BJ (cell line): Measurements from ENCODE around the gene MS4A5. TPM values are rescaled to one million over a fixed set of nuclear protein-coding genes. Genes with fewer than 3 reads are reported as not detected.

Experiments used
- CTCF ChIA-PET: fragments of 350-600 bp; formaldehyde crosslinking; extraction: SDS; loops from one replicate; lab custom pipeline; 2021; ENCODE audit warnings: antibody characterized with exemption, inconsistent platforms; lab: Yijun Ruan, JAX
- POLR2A ChIA-PET: fragments of 300-600 bp; sonication (Branson Sonifier 250); formaldehyde crosslinking; extraction: SDS; loops from one replicate; lab custom pipeline; 2021; ENCODE audit warnings: antibody characterized with exemption; lab: Charles Lee
- DNase-seq: peaks from one replicate; pipeline ENCODE4 v3.0.0-alpha.2; 2011; ENCODE audit warnings: low read depth
- H3K27me3 ChIP-seq: 2 replicates; pipeline ENCODE4 v1.6.0; 2011; ENCODE audit warnings: low read length; ENCODE audit not compliant: control insufficient read depth, insufficient read depth
- H3K36me3 ChIP-seq: 2 replicates; pipeline ENCODE4 v1.5.1; 2011; ENCODE audit warnings: low read length; ENCODE audit not compliant: control insufficient read depth, insufficient read depth
- H3K4me3 ChIP-seq: 2 replicates; pipeline ENCODE4 v1.5.1; 2011; ENCODE audit warnings: low read depth, mild to moderate bottlenecking, control low read depth, low read length
- polyA plus RNA-seq: library from polyadenylated mRNA; depleted of rRNA; stranded (reverse); fragments of >200 nt; gene quantifications from 2 replicates; pipeline ENCODE4 v1.2.3, GENCODE V29; 2011; rRNA removed
- TF ChIP-seq, protein P1 (sequence below): IDR thresholded peaks from 2 replicates; pipeline ENCODE4 v1.5.1; 2011; ENCODE audit warnings: low read depth, mild to moderate bottlenecking, control low read depth, inconsistent platforms, low read length, moderate library complexity; ENCODE audit not compliant: insufficient read depth

The MS4A5 gene
- polyA plus RNA-seq, 1 experiment, result not detected

DNA sequence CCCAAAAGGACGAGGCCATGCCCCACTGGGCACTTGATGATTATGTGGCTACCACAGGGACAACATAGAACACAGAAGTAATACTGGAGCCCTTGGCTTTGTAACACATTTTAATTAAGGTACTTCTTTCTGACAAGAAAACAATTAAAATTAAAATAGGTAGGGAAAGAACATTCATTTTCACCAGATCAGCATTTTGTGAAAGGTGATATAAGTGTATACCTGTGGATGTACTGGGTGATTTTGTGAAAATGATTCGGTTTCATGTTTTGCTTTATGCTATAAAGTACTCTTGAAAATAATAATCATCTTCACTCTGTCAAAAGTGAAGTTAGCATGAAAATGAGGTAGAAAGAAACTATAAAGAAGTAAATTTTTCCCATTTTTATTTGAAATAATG, 64.1 kb downstream of the MS4A5 start:
- no peak for DNase-seq
- POLR2A ChIA-PET, result no interaction called here
- CTCF ChIA-PET, result no interaction called here
- TF ChIP-seq, protein P1, sequence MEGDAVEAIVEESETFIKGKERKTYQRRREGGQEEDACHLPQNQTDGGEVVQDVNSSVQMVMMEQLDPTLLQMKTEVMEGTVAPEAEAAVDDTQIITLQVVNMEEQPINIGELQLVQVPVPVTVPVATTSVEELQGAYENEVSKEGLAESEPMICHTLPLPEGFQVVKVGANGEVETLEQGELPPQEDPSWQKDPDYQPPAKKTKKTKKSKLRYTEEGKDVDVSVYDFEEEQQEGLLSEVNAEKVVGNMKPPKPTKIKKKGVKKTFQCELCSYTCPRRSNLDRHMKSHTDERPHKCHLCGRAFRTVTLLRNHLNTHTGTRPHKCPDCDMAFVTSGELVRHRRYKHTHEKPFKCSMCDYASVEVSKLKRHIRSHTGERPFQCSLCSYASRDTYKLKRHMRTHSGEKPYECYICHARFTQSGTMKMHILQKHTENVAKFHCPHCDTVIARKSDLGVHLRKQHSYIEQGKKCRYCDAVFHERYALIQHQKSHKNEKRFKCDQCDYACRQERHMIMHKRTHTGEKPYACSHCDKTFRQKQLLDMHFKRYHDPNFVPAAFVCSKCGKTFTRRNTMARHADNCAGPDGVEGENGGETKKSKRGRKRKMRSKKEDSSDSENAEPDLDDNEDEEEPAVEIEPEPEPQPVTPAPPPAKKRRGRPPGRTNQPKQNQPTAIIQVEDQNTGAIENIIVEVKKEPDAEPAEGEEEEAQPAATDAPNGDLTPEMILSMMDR, result no peak
- no peaks in the 10 kb centered on the region for H3K27me3 ChIP-seq
- H3K36me3 ChIP-seq, result no peaks in the 10 kb centered on the region
- H3K4me3 ChIP-seq, result no peak overlapping the region

Other genes starting within 250 kb of the MS4A5 start
- not detected in 2 replicates for gene MS4A6A, start 246.5 kb upstream of the MS4A5 start, polyA plus RNA-seq
- gene MS4A4E, start 186.4 kb upstream of the MS4A5 start, polyA plus RNA-seq, result not detected in 2 replicates
- not detected in 2 replicates for gene MS4A4A, start 148.9 kb upstream of the MS4A5 start, polyA plus RNA-seq
- gene MS4A6E, start 102.3 kb upstream of the MS4A5 start, polyA plus RNA-seq, result not detected in 2 replicates
- not detected in 2 replicates for gene MS4A7, start 51.0 kb upstream of the MS4A5 start, polyA plus RNA-seq
- not detected in 2 replicates for gene MS4A14, start 33.1 kb upstream of the MS4A5 start, polyA plus RNA-seq
- gene MS4A1, start 26.3 kb downstream of the MS4A5 start, polyA plus RNA-seq, result not detected in 2 replicates
- 0.10 TPM in 1 of 2 replicates, not detected in the other for gene MS4A12, start 63.2 kb downstream of the MS4A5 start, polyA plus RNA-seq
- gene MS4A13, start 85.8 kb downstream of the MS4A5 start, polyA plus RNA-seq, result not detected in 2 replicates